Trophoblast cell (in vitro differentiated cells and primary cell): ENCODE measurements around the gene TRIM45.

Experiments
- DNase-seq, 2 donors: peaks; one replicate each; pipeline ENCODE4 v3.0.0-alpha.2; 2016
- H2AFZ ChIP-seq: 2 replicates; pipeline ENCODE4 v1.6.1; 2013; ENCODE audit warnings: low read length, moderate library complexity, mild to moderate bottlenecking; ENCODE audit not compliant: insufficient read depth, poor library complexity
- H2AK5ac ChIP-seq: 2 replicates; pipeline ENCODE4 v1.6.1; 2013; ENCODE audit warnings: mild to moderate bottlenecking, low read length
- H2BK120ac ChIP-seq: 2 replicates; pipeline ENCODE4 v1.6.1; 2013; ENCODE audit warnings: low read length, mild to moderate bottlenecking, moderate library complexity; ENCODE audit not compliant: insufficient read depth, poor library complexity
- H2BK12ac ChIP-seq: 2 replicates; pipeline ENCODE4 v1.6.1; 2013; ENCODE audit warnings: mild to moderate bottlenecking, low read length, moderate library complexity
- H2BK5ac ChIP-seq: 2 replicates; pipeline ENCODE4 v1.6.1; 2013; ENCODE audit warnings: low read length, low read depth, moderate library complexity, mild to moderate bottlenecking; ENCODE audit not compliant: poor library complexity
- H3K14ac ChIP-seq: 2 replicates; pipeline ENCODE4 v1.6.1; 2013; ENCODE audit warnings: mild to moderate bottlenecking, low read length
- H3K18ac ChIP-seq: 2 replicates; pipeline ENCODE4 v1.6.1; 2013; ENCODE audit warnings: mild to moderate bottlenecking, low read length
- H3K23ac ChIP-seq: 2 replicates; pipeline ENCODE4 v1.6.1; 2013; ENCODE audit warnings: low read length
- H3K27ac ChIP-seq: 2 replicates; pipeline ENCODE4 v1.5.1; 2013; ENCODE audit warnings: low read depth, mild to moderate bottlenecking, inconsistent platforms, low read length, moderate library complexity
- H3K27me3 ChIP-seq: 2 replicates; pipeline ENCODE4 v1.6.1; 2013; ENCODE audit warnings: inconsistent platforms, mild to moderate bottlenecking, low read length, moderate library complexity; ENCODE audit not compliant: insufficient read depth
- H3K36me3 ChIP-seq, 2 experiments: 1 replicate in 1 of 2; 2 replicates in 1 of 2; pipeline ENCODE4 v1.6.1; 2013; ENCODE audit warnings: low read length in 2 of 2, mild to moderate bottlenecking in 2 of 2, moderate library complexity in 1 of 2; ENCODE audit not compliant: insufficient read depth in 2 of 2, control insufficient read depth in 1 of 2
- H3K4ac ChIP-seq: 2 replicates; pipeline ENCODE4 v1.6.1; 2013; ENCODE audit warnings: low read depth, mild to moderate bottlenecking, low read length, moderate library complexity
- H3K4me1 ChIP-seq, 2 experiments: 1 replicate in 1 of 2; 2 replicates in 1 of 2; pipeline ENCODE4 v1.6.1; 2013; ENCODE audit warnings: low read length in 2 of 2, mild to moderate bottlenecking in 2 of 2, moderate library complexity in 1 of 2; ENCODE audit not compliant: insufficient read depth in 2 of 2, control insufficient read depth in 1 of 2
- H3K4me2 ChIP-seq: 2 replicates; pipeline ENCODE4 v1.6.1; 2013; ENCODE audit warnings: inconsistent platforms, mild to moderate bottlenecking, low read length, moderate library complexity
- H3K4me3 ChIP-seq: 2 replicates; pipeline ENCODE4 v1.5.1; 2013; ENCODE audit warnings: mild to moderate bottlenecking, low read depth, low read length, inconsistent platforms
- H3K79me1 ChIP-seq: one replicate; pipeline ENCODE4 v1.6.1; 2013; ENCODE audit warnings: low read length
- H3K79me2 ChIP-seq: 2 replicates; pipeline ENCODE4 v1.6.1; 2013; ENCODE audit warnings: low read length, mild to moderate bottlenecking; ENCODE audit not compliant: control insufficient read depth, insufficient read depth, poor library complexity
- H3K9ac ChIP-seq: 2 replicates; pipeline ENCODE4 v1.6.1; 2013; ENCODE audit warnings: mild to moderate bottlenecking, low read length
- H3K9me3 ChIP-seq: 2 replicates; pipeline ENCODE4 v1.6.1; 2013; ENCODE audit warnings: low read depth, mild to moderate bottlenecking, control low read depth, inconsistent platforms, low read length; ENCODE audit not compliant: insufficient read depth
- H4K12ac ChIP-seq: 2 replicates; pipeline ENCODE4 v1.6.1; 2013; ENCODE audit warnings: low read depth, mild to moderate bottlenecking, low read length, moderate library complexity
- H4K8ac ChIP-seq: 2 replicates; pipeline ENCODE4 v1.6.1; 2013; ENCODE audit warnings: low read depth, mild to moderate bottlenecking, low read length, moderate library complexity
- H4K91ac ChIP-seq: one replicate; pipeline ENCODE4 v1.6.1; 2013; ENCODE audit warnings: low read depth, mild to moderate bottlenecking, low read length, moderate library complexity
- WGBS: extraction: QIAGEN DNeasy Blood & Tissue Kit; methylation state at CpG from one replicate; pipeline ENCODE4 v1.1.7; 2013; ENCODE audit warnings: missing lambda C conversion rate; ENCODE audit not compliant: insufficient read length, insufficient coverage; ENCODE audit errors: extremely low coverage; 5-methylcytosine and 5-hydroxymethylcytosine counted together

TRIM45 gene

DNA sequence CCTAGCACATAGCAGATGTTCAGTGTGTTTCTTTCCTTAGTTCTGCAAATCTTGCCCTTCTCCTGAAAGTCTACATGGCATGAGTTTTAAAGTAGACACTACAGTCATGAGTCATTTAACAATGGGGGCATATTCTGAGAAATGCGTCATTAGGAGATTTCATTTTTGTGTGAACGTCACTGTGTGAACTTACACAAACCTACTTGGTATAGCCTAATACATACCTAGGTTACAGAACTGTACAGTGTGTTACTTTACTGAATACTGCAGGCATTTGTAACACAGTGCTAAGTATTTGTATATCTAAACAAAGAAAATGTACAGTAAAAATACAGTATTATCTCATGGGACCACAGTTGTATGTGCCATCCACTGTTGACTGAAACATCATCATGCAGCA is 51.4 kb downstream of the TRIM45 start:
- Histone ChIP-seq H3K36me3 (peaks cover 2 to 3% of the 10 kb centered on the region in 2 experiments), H3K4me1 (no peaks in the 10 kb centered on the region), H2BK12ac (no peak overlapping the region), H3K9ac (no peak overlapping the region), H3K79me1 (no peaks in the 10 kb centered on the region), H3K14ac (no peak overlapping the region), H3K27ac (no peak overlapping the region), H3K4me2 (no peak overlapping the region), H2BK5ac (no peak overlapping the region), H3K4me3 (no peak overlapping the region), H4K12ac (no peak overlapping the region), H3K27me3 (no peaks in the 10 kb centered on the region), H2AFZ (no peak overlapping the region), H3K18ac (no peak overlapping the region), H3K79me2 (peaks cover 2% of the 10 kb centered on the region), H3K9me3 (peaks cover 1% of the 10 kb centered on the region), H4K91ac (no peak overlapping the region), H3K4ac (no peak overlapping the region), H4K8ac (no peak overlapping the region), H2AK5ac (no peak overlapping the region), H2BK120ac (no peak overlapping the region), H3K23ac (no peak overlapping the region)
- no CpG with 5 or more reads among the region's 2 CpGs for WGBS
- peak; percentile 52 to 95 for DNase-seq

DNA sequence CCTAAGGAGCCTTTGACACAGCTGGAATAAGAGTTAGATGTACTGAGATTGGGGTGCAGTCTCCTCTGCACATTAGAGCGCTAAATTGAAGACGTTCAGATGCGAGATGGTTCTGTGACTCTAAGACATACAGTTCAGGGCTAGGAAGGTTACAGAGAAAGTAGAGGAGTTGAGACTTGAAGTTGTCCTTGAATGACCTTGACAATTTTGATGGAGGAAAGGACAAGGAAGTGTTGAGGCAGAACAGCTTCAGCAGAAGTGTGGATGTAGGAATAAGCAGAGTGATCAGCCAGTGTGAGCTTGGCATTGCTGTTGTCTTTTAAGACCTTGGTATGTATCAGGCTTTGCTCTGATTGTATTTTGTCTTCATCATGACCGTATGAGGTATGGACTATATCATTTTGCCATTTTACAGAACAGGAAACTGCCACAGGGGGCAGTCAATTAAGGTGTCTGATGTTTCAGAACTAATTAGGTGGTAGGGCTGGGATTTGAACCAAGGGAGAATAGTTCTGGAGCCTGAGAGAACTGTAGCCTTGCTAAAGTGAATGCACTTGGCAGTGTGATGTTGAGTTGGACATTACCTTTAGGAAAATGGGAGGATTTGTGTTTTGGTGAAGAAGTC is 52.2 kb downstream of the TRIM45 start:
- Histone ChIP-seq H3K4me3 (no peak overlapping the region), H3K14ac (no peak overlapping the region), H3K4me2 (no peak overlapping the region), H4K8ac (peak overlapping the region; percentile 6), H3K4me1 (no peaks in the 10 kb centered on the region), H3K23ac (no peak overlapping the region), H3K9me3 (peaks cover 1% of the 10 kb centered on the region), H3K79me1 (no peaks in the 10 kb centered on the region), H3K4ac (no peak overlapping the region), H2BK120ac (no peak overlapping the region), H4K12ac (no peak overlapping the region), H3K36me3 (peaks cover 0 to 3% of the 10 kb centered on the region in 2 experiments), H3K9ac (no peak overlapping the region), H3K27me3 (no peaks in the 10 kb centered on the region), H3K79me2 (peaks cover 2% of the 10 kb centered on the region), H2BK12ac (peak overlapping the region; percentile 26), H2AFZ (no peak overlapping the region), H2AK5ac (no peak overlapping the region), H4K91ac (no peak overlapping the region), H2BK5ac (no peak overlapping the region), H3K27ac (no peak overlapping the region), H3K18ac (no peak overlapping the region)
- no CpG with 5 or more reads among the region's 4 CpGs for WGBS
- peak in 1 of 2 donors; percentile 7 for DNase-seq

DNA sequence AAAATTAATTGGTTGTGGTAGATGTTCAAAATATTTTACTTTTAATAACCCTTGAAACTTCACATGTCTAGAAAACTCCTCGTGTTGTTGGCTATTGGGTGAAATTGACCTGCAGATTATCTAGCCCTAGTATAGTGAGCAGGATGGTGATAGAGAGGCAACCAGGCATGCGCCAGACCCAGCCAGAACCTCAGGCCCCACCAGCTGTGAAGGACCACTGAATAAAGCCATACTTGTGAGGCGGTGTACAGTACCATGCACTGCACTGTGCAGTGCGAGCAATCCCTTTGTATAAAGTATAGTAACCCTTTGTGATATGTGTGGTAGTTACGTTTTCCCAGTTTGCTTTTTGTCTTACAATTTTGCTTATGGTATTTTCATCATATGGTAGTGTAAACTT is 53.0 kb downstream of the TRIM45 start:
- no peak overlapping the region for H3K4me2 ChIP-seq
- H3K14ac ChIP-seq: peak overlapping the region; percentile 7
- no peak for DNase-seq
- H2BK5ac ChIP-seq: no peak overlapping the region
- no peaks in the 10 kb centered on the region for H3K27me3 ChIP-seq
- no peak overlapping the region for H4K8ac ChIP-seq
- H3K18ac ChIP-seq: peak overlapping the region; percentile 19
- no peak overlapping the region for H3K4me3 ChIP-seq
- no peak overlapping the region for H4K12ac ChIP-seq
- H3K9me3 ChIP-seq: peaks cover 1% of the 10 kb centered on the region
- H3K79me2 ChIP-seq: peaks cover 2% of the 10 kb centered on the region
- H3K27ac ChIP-seq: no peak overlapping the region
- no peaks in the 10 kb centered on the region for H3K79me1 ChIP-seq
- H3K36me3 ChIP-seq: peaks cover 0 to 3% of the 10 kb centered on the region in 2 experiments
- WGBS: no CpG with 5 or more reads among the region's 5 CpGs
- H2AK5ac ChIP-seq: no peak overlapping the region
- H2BK120ac ChIP-seq: peak overlapping the region; percentile 29
- no peak overlapping the region for H2AFZ ChIP-seq
- H3K4ac ChIP-seq: no peak overlapping the region
- H4K91ac ChIP-seq: no peak overlapping the region
- H2BK12ac ChIP-seq: no peak overlapping the region
- no peak overlapping the region for H3K9ac ChIP-seq
- no peak overlapping the region for H3K23ac ChIP-seq
- no peaks in the 10 kb centered on the region for H3K4me1 ChIP-seq

DNA sequence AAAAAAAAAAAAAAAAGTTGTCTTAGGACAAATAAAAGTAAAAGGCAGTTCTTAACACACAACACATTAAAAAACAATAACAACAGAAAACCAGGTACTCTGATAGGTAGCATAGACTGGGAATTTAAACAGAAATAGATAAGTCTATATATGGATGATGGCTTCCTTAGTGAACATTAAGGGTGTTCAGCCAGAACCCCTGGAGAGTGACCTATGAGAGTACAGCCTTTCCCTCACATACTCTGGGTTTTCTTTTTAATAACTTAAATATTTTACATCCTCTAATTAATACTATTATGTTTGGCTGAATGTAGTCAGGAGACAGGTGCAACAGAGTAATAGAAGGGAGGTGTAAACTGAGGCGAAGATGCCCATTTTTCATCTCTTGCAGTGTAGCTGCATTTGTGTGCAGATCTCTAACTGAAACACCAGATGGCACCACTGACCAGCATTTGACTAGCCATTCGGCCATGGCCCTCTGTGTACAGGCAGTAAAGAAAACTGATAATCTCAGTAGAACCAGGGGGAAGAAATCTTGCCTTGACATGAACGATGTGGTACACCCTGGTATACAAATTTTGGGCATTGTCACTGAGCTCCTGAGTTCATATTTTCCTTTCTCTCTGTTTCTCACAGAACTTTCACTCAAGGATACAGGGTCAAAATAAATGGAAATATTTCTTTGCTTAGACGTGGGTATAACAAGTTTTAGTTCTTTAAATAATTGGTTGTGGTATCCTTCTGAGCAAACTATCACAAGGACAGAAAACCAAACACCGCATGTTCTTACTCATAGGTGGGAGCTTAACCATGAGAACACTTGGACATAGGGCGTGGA is 53.8 kb downstream of the TRIM45 start:
- WGBS: no CpG with 5 or more reads among the region's 6 CpGs
- Histone ChIP-seq H2BK120ac (no peak overlapping the region), H3K79me1 (no peaks in the 10 kb centered on the region), H3K79me2 (peaks cover 2% of the 10 kb centered on the region), H3K9me3 (peaks cover 1% of the 10 kb centered on the region), H3K9ac (no peak overlapping the region), H3K18ac (no peak overlapping the region), H4K91ac (no peak overlapping the region), H3K4me2 (no peak overlapping the region), H4K12ac (no peak overlapping the region), H2BK5ac (no peak overlapping the region), H3K4me3 (no peak overlapping the region), H3K4ac (no peak overlapping the region), H2BK12ac (no peak overlapping the region), H2AFZ (no peak overlapping the region), H2AK5ac (no peak overlapping the region), H3K36me3 (peaks cover 0 to 3% of the 10 kb centered on the region in 2 experiments), H4K8ac (no peak overlapping the region), H3K23ac (no peak overlapping the region), H3K27ac (no peak overlapping the region), H3K4me1 (no peaks in the 10 kb centered on the region), H3K27me3 (no peaks in the 10 kb centered on the region), H3K14ac (no peak overlapping the region)
- DNase-seq: peak; percentile 21 to 80
